GM18502 (cell line): ENCODE measurements around the gene AKR1B15.
"Not testable (repeated sequence)": the region's sequence is repeated elsewhere in the genome, so short reads cannot be mapped to it uniquely, and the experiment has no call there.

ENCODE experiments used
- ATAC-seq: cut with Tn5 transposase; IDR thresholded peaks from one replicate; pipeline ENCODE4 v1.9.1; 2021; ENCODE audit warnings: mild to moderate bottlenecking; ENCODE audit not compliant: unreplicated experiment, poor library complexity

Gene AKR1B15

DNA sequence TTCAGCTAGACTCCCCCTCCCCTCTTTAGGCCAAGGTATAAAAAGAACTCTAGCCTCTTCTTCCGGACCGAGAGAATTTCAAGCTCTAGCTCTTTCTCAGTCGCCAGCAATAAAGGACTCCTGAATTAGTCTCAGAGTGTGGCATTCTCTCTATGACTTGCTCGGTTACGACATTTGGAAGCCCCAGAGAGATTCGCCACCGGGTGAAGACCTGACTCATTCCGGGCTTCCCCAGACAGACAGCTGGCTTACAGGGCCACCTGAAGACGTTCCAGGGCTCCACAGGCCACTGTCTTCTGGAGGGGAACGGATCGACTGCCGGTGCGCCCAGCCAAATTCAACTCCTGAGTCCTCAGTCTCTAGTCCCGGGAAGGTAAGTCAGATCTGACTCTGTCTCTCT lies at the start of gene AKR1B15:
Gene AKR1B15 (plus strand): TSS at position 234 of the 400 bp plus-strand sequence. CDS start 15,510 bp downstream, outside the sequence.
- peak; percentile 98 for ATAC-seq

DNA sequence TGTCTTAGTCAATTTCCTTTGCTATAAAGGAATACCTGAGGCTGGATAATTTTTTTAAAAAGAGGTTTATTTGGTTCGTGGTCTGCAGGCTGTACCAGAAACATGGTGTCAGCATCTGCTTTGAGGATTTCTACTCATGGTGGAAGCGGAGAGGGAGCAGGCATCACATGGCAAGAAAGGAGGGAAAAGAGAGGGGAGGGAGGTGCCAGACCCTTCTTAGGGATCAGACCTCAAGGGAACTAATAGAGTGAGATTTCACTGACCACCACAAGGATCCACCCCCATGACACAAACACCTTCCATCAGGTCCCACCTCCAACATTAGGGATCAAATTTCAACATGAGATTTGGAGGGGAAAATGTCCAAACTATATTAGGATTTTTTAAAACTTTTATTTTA lies 48.5 kb upstream of the AKR1B15 start:
- no peak for ATAC-seq

DNA sequence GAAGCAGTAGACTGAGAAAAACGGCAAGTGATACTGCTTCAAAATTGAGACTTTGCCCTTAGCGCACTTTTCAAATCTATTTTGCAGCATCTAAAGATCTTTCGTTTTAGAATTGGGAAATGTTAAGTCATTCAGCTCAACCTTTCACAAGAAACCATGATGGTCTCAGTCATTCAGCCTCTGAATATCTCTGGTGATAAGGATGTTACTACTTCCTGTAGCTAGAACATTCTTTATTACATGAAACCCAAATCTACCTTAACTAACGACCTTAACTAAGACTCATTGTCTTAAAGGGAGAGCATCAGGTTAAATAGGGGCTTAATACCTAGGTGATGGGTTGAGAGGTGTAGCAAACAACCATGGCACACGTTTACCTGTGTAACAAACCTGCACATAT lies 47.9 kb upstream of the AKR1B15 start:
- no peak for ATAC-seq

DNA sequence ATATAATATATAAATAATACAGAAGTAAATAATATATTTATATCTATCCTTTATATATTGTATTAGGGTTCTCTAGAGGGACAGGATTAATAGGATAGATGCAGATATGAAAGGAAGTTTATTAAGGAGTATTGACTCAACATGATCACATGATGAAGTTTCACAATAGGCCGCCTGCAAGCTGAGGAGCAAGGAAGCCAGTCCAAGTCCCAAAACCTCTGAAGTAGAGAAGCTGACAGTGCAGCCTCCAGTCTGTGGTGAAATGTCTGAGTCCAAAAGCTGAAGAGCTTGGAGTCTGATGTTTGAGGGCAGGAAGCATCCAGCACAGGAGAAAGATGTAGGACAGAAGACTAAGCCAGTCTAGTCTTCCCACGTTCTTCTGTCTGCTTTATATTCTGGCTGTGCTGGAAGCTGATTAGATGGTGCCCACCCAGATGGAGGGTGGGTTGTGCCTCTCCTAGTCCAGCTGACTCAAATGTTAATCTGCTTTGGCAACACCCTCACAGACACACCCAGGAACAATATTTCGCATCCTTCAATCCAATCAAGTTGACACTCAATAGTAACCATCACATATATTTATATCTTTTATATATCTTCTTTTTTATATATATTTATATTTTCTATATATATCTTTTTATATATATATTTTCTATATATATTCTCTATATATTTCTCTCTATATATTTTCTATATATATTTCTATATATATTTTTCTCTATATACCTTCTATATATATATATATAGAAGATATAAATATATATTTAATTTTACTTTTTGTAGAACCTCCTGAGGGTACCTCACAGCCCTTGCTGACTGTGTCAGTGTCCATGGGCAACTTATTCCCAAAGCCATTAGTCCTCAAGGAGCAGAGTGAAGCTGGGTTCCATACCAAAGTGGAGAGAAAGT lies 46.2 kb upstream of the AKR1B15 start:
- no peak for ATAC-seq

DNA sequence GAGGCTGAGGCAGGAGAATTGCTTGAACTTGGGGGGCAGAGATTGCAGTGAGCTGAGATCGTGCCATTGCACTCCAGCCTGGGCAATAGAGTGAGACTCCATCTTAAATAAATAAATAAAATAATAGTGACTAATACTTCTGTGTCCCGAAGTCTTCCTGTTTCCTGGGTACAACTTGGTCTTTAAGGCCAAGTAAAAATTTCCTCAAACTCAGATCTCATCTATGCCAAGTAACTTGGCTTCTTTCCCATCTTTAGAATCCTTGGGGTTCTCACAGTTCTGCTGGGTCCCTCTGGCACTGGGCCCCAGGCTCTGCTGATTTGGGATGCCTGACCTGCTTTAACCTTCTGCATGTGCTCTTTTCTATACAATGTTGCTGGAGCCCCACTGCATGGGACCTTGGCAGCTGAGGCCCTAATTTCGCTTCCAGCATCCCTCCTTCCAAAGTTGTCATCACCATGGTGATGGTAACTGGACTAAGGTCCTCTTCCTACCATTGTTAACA lies 44.2 kb upstream of the AKR1B15 start:
- no peak for ATAC-seq

DNA sequence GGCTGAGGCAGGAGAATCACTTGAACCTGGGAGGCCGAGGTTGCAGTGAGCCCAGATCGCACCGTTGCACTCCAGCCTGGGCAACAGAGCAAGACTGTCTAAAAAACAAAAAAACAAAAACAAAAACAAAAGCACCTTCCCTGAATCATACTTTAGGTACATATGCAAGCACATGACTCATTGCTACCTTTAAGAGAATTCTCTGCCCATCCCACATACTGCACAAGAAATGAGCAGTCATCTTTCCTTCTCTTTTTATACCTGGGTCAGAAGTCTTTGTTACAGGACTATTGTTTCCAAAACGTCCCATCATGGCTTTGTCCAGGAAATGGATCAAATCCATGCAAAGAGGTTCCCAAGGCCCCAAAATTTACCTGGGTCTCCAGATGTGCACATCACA lies 43.1 kb upstream of the AKR1B15 start:
- no peak for ATAC-seq

DNA sequence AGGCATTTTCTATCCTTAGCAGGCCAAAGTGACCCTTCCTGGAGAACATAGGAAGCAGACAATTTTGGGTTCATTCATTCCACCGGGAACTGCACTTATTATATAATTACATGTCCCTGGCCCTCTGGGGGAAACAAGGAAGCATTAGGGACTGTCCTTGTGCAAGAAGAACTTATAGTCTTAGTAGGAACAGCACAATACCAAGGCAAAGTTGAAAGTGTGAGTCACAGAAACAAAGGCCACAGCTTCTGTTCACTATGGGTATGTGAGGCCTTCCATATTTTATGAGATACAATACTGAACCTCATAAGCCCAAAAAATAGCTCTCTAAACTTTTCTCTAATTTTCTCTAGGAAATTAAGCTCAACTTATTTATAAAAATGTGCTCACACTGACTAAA lies 39.9 kb upstream of the AKR1B15 start:
- ATAC-seq = no peak

DNA sequence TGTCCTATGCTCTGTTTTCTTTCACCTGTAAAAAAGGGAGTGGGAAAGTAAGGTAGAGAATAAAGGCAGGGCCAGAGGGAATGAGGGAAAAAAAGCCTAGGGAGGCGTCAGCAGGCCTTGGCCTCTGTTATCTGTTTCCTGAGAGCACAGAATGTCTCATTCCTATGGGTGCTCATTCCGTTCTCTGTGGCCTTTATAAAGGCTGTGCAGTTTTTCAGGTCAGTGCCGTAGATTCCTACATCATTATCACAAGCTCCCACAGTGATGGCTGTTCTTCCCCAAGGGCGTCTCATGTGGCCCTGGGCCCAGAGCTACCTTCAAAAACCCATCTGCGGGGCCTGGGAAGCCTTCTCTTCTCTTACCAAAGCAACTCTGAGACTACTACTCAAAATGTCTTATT lies 38.3 kb upstream of the AKR1B15 start:
- no peak for ATAC-seq

DNA sequence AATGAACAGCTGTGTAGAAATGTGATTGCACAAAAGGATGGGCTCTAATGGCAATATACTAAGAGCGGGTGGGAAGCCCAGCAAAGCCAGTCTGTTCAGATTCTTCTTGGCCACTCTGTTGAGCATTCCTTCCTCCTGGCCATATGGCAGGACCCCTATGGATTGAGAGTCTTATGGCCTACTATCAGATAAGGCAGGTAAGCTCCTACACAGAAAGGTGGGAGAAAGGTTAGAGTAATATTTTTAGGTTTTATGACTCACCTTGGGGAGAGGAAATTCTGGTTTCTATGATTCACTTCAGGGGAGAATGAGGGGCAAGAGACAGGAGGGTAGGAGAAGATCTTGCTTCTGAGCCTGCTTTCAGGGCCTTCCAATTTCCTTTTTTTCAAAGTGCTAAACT lies 36.6 kb upstream of the AKR1B15 start:
- no peak for ATAC-seq

DNA sequence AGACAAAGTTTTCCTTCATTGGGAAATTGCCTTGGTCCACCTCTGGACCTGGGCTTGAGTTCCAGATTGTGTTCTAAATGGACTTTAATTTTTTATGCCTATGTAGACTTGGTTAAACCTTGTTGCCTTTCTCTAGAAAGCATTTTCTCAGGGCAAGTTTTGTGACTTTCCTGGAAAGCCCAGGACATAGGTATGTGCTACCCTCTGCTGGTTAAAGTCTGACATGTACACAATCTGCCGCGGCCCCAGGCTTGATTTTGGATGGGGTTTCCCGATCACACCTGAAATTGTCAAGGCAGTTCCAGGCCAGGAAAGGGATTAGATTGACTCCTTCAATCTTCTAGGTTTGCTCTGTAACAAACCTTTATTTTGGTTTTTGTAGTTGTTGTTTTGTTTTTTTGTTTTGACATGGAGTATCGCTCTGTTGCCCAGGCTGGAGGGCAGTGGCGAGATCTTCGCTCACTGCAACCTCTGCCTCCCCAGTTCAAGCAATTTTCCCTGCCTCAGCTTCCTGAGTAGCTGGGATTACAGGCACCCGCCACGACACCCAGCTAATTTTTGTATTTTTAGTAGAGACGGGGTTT lies 35.6 kb upstream of the AKR1B15 start:
- peak; percentile 67 for ATAC-seq

DNA sequence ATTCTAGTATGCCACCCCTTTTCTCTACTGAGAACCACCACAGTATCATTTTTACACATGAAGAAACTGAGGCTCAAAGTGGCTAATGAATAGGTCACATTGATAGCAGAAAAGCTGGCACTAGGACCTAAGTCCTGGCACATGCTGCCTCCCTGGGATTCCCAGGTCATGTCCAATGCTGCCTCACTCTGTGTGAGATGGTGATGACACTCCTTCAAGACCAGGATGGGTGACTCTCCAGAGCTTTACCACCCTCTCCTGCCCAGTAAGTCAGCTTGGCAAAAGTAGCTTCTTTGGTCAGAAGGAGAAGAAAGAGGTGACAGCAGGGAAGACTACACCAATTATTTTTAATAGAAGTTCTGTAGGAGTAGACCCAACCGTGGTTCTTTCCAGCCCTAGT lies 34.8 kb upstream of the AKR1B15 start:
- no peak for ATAC-seq

DNA sequence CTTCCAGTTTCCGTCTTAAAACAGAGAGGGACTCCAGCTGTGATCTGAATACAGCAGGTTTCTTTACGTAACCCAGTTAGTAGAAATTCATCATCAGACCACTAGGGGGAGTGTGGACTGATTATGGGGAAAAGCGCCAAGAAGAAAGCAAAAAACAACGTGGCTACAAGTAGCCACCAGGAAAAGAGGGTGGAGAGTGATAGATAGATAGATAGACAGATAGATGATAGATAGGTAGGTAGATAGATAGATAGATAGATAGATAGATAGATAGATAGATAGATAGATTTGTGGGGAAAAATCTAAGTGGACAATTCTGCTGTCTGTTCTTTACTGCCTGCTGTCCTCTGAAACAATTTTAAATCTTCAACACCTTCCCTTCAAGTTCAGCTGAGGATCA lies 34.2 kb upstream of the AKR1B15 start:
- ATAC-seq = no peak

DNA sequence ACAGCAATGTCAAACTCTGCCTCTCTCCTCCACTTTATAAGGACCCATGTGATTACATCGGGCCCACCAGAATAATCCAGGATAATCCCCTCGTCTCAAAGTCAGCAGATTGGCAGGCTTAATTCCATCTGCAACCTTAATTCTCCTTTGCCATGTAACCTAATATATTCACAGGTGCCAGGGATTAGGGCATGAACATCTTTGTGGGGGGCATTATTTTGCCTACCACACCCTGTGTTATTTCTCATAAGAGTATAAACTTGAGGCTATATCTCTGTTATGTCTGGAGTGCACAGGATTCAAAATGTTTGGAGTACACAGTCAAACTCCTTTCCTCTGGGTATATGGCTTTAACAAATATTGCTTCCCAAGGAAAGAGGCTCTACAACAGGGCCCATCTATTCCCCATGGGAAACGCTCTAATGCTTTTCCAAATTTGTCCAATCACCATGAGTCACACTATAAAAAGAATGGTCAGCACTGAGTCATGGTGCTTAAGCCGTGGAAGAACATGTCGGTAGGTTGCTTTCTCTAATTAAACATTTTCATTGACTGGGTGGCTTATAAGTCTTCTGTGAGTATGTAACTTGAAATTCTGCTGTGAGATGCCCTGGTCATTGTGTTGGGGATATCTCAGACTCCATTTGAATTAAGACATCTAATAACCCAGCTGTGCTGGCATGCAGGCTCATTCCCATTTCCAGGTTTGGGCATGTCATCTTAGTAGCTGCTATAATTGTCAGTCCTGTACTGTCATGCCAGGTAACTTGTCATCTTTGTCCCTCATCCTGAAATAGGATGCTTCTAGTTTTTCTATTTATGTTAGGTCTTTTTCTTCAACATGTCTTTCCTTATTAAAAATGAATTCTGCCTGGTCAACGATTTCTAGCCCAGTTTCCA lies 33.1 kb upstream of the AKR1B15 start:
- no peak for ATAC-seq

DNA sequence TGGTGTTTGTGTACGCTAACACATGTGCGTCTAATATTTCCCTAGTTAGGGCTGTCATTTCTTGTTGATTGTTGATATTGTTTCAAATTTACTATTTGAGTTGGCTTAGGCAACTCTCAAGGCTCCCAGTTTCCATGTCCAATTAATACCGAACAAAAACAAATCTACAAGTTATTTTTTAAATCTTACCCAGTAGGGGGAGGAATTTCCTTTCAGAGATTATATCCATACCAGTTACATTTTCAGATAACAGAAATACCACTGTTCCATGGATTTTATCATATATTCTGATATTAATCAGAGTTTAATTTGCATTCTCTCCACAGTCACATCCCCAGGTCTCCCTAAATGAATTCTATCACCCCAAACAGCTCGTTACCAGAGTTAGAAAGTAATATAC lies 28.8 kb upstream of the AKR1B15 start:
- ATAC-seq = no peak

DNA sequence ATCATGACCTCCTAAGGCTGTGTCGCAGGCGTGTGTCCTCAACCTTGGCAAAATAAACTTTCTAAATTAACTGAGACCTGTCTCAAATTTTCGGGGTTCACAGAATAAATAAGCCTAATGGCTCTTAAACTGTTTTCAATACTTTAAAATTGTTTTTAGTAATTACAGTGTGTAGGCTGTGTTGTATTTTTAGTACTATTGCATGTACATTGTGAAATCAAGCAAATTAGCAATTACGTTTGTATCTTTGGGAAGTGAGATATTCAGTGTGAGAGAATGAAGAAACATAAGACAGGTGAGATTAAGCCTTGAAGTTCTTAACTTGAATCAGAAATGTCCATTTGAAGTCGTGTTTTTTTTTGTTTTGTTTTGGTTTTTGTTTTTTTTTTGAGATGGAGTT lies 26.3 kb upstream of the AKR1B15 start:
- no peak for ATAC-seq

DNA sequence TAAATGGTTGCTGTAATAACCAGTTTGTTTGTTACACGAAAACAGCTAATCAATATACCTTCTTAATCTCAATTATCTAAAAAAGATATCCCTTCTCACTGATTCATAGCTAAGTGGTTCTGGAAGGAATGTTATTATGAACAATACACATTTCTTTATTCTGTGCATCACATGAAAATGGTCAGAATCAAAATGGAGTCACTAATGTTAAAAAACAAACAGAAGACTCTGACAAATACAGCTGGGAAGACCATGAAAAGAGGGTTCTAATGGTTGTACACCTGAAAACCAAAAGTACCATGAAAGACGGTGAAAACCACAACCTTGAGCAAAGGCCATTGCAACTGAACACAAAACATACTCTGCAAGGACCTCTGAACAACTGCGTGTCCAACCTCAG lies 23.5 kb upstream of the AKR1B15 start:
- not testable (repeated sequence) for ATAC-seq

DNA sequence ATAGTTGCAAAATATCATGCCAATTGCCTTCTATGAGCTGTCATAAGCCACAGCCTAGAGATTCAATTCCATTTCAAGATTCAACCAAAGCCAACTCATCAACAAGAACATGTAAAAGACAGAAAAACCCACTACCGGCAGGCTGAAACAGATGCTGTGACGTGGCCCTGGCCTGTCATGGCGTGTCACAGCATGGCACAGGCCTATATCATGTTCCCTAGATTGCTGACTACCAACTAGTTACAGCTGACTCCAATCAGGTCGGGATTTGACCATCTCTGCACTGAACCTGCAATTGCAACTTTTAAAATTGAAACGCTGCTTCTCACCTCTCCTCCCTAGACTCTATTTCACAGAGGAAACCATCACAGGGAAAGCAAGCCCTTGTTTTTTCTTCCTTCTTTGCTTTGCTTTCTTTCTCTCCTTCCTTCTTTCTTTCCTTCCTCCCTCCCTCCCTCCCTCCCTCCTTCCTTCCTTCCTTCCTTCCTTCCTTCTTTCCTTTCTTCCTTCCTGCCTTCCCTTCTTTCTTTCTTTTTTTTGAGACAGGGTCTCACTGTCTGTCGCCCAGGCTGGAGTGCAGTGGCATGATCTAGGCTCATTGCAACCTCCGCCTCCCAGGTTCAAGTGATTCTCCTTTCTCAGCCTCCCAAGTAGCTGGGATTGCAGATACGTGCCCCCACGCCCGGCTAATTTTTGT lies 22.2 kb upstream of the AKR1B15 start:
- ATAC-seq = not testable (repeated sequence)

DNA sequence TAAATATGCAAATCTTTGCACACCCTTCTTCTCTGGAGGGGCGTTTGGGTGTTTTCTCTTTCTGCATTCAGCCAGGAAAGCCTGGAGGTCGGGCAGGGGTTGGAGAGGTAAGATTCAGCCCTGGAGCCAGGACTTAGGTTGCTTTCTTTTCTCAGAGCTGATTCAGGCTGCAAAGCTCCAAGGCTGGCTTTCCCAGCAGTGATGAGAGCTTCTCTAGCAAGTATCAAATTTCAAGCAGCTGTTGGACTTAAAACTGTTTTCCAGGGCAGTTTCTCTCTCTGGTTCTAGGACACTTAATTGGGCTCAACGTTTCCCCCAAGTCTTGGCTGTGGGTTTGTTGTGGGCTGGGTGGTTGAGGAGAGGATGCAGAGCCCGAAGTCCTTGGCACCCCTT lies 20.9 kb upstream of the AKR1B15 start:
- no peak for ATAC-seq

DNA sequence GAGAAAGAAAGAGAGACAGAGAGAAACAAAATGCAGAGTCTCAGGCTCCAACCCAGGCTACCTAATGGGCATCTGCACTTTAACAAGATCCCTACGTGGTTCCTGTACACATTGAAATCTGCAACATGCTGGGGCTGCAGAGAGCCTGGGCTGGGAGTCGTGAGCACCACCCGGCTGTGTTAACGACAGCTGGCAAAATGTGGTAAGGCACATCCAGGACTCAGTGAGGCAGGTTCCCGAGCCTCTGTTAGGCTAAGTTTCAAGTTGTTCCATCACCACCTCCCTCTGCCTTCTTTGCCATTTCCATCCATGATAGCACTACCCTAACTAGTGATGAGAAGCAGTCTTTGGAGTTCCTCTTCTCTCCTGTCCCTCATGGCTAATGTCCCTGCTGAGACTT lies 20.2 kb upstream of the AKR1B15 start:
- no peak for ATAC-seq

DNA sequence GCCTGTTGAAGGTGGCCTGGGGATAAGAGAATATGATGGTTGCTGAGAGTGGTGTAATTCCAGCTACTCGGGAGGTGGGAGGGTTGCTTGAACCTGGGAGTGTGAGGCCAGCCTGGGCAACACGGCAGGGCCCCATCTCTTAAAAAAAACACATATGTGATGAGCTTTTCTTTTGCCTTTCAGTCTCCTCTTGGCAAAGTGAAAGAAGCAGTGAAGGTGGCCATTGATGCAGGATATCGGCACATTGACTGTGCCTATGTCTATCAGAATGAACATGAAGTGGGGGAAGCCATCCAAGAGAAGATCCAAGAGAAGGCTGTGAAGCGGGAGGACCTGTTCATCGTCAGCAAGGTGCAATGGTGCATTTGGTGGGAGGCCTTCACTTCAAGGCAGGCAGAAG lies 18.4 kb upstream of the AKR1B15 start:
- no peak for ATAC-seq
